Measurements from ENCODE around the gene BRD9.

DNA sequence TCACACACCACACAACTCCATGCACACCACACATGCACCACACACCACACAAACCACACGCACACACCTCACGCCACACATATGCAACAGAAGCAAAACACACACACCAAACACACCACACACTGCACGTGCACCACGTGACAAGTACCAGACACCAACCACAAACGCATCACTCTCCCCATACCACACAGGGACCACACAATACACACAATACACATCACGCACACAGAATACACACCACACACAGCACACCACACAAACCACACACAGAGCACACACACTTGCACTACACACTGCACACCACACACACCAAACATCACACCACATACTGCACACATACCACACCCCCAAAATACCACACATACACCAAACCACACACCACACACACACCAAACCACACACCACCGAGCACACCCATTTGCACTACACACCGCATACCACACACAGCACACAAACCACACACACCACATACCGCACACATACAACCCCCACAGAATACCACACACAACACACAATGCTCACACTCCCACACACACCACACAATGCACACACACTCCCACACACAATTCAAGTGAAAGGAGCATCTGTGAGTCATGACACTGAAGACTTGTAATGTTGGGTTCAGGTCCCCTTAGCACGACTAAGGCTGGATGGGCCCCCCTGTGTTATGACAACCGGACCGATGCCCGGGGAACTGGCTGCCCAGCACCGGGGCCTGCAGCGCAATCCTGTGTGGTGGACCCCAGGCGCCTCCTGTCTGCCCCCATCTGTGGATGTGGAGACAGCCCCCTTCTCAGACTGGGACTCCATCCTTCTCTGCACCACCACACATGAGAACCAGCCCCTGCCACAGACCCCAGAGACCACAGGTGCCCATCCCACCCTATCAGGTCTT, 35.8 kb downstream of the BRD9 start:
- TF ChIP-seq, protein P1, sequence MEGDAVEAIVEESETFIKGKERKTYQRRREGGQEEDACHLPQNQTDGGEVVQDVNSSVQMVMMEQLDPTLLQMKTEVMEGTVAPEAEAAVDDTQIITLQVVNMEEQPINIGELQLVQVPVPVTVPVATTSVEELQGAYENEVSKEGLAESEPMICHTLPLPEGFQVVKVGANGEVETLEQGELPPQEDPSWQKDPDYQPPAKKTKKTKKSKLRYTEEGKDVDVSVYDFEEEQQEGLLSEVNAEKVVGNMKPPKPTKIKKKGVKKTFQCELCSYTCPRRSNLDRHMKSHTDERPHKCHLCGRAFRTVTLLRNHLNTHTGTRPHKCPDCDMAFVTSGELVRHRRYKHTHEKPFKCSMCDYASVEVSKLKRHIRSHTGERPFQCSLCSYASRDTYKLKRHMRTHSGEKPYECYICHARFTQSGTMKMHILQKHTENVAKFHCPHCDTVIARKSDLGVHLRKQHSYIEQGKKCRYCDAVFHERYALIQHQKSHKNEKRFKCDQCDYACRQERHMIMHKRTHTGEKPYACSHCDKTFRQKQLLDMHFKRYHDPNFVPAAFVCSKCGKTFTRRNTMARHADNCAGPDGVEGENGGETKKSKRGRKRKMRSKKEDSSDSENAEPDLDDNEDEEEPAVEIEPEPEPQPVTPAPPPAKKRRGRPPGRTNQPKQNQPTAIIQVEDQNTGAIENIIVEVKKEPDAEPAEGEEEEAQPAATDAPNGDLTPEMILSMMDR (IDR thresholded peaks at IDR 0.05), result no peak
- TF ChIP-seq POLR2A (IDR thresholded peaks at IDR 0.05; ENCODE audit: low read depth), result no peak

Measured in esophagus muscularis mucosa (tissue), 3 donors.